Measurements from ENCODE around the gene CDC42EP1.

DNA sequence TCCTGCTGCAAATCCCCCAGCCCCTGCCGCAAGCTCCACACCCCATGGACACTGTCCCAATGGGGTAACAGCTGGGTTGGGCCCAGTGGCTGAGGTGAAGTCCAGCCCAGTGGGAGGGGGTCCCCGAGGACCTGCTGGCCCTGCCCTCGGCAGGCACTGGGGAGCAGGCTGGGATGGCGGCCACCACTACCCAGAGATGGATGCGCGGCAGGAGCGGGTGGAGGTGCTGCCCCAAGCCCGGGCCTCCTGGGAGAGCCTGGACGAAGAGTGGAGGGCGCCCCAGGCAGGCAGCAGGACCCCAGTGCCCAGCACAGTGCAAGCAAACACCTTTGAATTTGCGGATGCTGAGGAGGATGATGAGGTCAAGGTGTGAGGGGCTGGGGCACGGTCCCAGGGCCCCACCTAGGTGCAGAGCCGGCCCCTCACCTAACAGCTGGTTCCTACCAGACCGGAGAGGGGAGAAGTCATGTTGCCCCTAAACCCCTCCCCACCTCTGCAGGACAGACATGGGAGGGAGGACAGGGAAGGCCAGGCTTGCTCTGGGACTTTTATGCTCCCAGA lies 8.2 kb downstream of the CDC42EP1 start:
- TF ChIP-seq CTCF (IDR thresholded peaks at IDR 0.05) (no peak), EZH2 (IDR thresholded peaks at IDR 0.05; ENCODE audit: borderline replicate concordance, insufficient read depth, low read depth, low read length, poor library complexity, severe bottlenecking) (no peak)
